NB4 (cell line): ENCODE measurements around the gene RARRES2.
A peak's percentile ranks its signal among the peaks of the same experiment; 100 is the strongest.

Source experiments
- DNase-seq: peaks from one replicate; pipeline ENCODE4 v3.0.0; 2010; ENCODE audit warnings: low read depth
- H3K4me3 ChIP-seq: one replicate; pipeline ENCODE4 v1.5.1; 2011; ENCODE audit warnings: mild to moderate bottlenecking, low read depth, low read length, moderate library complexity
- CTCF ChIP-seq: IDR thresholded peaks from one replicate; pipeline ENCODE4 v1.5.1; 2012; ENCODE audit warnings: low read depth, low read length
- MYC ChIP-seq: IDR thresholded peaks from 2 replicates; pipeline ENCODE4 v1.6.1; 2011; ENCODE audit warnings: low read depth, low read length
- POLR2A ChIP-seq: IDR thresholded peaks from 2 replicates; pipeline ENCODE4 v1.6.1; 2011; ENCODE audit warnings: mild to moderate bottlenecking; ENCODE audit not compliant: insufficient read length; ENCODE audit errors: extremely low read depth
- TF ChIP-seq, protein P1 (sequence below): IDR thresholded peaks from 2 replicates; pipeline ENCODE4 v1.6.1; 2011; ENCODE audit warnings: low read depth, low read length

The RARRES2 gene

DNA sequence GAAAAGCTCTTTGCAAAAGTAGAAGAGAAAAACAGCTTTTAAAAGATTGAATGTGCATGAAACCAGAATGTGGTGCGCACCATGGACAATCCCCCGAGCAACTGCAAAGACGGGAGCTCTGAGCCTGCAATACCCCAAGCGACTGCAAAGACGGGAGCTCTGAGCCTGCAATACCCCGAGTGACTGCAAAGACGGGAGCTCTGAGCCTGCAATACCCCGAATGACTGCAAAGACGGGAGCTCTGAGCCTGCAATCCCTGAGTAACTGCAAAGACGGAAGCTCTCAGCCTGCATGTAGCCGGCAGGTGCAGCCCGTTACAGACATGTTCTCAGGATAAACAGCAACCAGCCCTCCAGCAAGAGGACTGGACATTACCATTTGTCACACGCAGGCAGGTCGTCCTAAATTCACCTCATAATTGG lies 43.9 kb upstream of the RARRES2 start:
- TF ChIP-seq CTCF (no peak), POLR2A (no peak), MYC (no peak)
- TF ChIP-seq, protein P1, sequence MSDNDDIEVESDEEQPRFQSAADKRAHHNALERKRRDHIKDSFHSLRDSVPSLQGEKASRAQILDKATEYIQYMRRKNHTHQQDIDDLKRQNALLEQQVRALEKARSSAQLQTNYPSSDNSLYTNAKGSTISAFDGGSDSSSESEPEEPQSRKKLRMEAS: no peak

DNA sequence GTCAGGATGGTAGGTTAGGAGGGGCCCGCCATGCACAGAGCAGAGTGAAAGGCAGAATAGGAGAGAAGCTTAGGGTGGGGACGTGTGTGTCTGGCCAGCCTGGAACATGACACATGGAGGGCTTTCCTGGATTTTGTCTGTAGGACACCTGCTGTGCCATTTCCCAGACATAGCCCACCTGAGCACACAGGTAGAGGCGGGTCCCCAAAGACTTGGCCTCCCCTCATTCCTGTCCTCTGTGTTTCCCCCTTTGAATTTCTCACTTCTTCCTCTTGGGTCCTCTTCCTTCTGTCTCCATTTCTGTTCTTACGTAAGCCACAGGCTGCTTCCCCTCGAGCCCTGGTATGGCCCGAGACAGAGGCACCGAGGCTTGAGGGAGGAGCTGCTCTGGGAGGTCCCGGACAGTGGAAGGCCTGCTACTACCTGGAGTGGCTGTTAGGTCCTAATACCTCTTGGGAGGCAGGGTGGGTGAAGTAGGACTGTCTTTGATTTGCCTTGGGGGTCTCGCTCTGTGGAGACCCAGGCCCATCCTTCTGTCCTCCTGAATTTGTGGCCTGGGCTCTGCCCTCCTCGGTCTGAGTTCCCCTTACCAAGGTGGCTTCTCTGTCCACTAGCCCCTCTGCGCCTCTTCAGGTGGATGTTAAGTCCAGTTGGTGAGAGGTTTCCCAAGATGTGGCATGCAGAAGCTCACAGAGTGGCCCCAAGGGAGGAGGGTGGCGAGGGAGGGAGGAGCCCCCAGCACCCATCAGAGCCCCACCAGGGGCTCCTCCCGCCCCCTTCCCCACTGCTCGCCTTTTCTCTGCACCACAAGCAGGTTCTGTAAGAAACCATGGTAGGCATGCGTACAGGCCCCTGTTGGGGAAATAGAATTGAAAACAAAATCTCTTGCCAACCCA lies 43.2 kb upstream of the RARRES2 start:
- peak; percentile 86 for DNase-seq
- no peak for TF ChIP-seq POLR2A
- TF ChIP-seq MYC: peak; percentile 24; the same call in 1 of the 2 replicates
- TF ChIP-seq, protein P1: no peak
- no peak for TF ChIP-seq CTCF
- H3K4me3 ChIP-seq: peak overlapping the region; percentile 40

More for the DNA sequence above, 43.9 kb upstream of the RARRES2 start:
- H3K4me3 ChIP-seq: peak overlapping the region; percentile 40
- DNase-seq: peak; percentile 86

GRCh38 chr7:150383710-150384397 lies 42.4 kb upstream of the RARRES2 start:
- DNase-seq: peak; percentile 74
- H3K4me3 ChIP-seq: peak overlapping the region; percentile 4

GRCh38 chr7:150382844-150383225 lies 41.4 kb upstream of the RARRES2 start:
- no peak for TF ChIP-seq CTCF
- TF ChIP-seq, protein P1: no peak
- no peak for TF ChIP-seq MYC
- no peak for TF ChIP-seq POLR2A
- H3K4me3 ChIP-seq: no peak overlapping the region
- DNase-seq: no peak

More at GRCh38 chr7:150383710-150384397, 42.4 kb upstream of the RARRES2 start:
- TF ChIP-seq, protein P1: no peak
- TF ChIP-seq POLR2A: no peak
- no peak for TF ChIP-seq MYC
- no peak for TF ChIP-seq CTCF

DNA sequence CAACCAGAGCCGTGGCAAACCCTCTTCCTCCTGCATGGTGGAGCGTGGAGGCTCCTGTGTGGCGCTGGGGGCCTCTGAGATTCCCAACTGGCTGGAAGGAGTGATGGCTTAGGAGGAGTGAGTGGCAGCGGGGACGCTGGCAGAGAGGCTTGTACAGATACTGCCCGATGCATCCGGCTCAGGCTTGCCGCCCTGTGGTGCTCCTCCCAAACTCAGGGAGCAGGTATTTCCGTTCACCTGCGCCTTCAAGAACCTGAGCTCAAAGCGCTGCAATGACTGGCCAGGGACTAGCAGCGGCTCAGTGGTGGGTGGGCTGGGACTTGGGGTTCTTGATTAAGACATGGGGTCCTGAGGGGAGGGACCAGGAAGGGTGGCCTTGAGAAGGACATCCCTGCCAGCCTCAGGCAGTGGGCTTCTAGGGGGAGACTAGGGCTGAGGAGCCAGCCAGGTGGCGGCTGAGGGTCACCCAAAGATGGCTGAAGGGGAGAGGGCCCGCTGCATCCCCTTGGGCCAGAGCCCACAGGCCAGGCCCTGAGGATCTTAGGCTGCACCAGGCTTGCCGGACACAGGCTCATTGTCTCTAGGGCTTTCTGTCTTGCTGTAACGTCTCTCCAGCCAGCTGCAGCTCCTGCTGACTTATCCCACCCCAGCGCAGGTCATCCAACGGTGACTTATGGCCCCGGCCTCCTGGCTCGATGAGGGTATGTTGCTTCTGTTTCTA lies 40.9 kb upstream of the RARRES2 start:
- TF ChIP-seq, protein P1: no peak
- no peak for TF ChIP-seq MYC
- TF ChIP-seq CTCF: no peak
- TF ChIP-seq POLR2A: no peak
- DNase-seq: no peak
- H3K4me3 ChIP-seq: no peak overlapping the region
